MCF 10A (cell line): ENCODE measurements around the gene METTL4. TPM values are rescaled to one million over a fixed set of nuclear protein-coding genes. Genes with fewer than 3 reads are reported as not detected.

Source experiments
- BruUV-seq: library from RNA; stranded (reverse); fragments of 400-500 nt; replicated peaks from 2 replicates; lab custom pipeline; 2021; lab: Mats Ljungman, UMichigan
- CTCF ChIA-PET: fragments of 300-600 bp; sonication (Branson Sonifier 250); formaldehyde crosslinking; extraction: SDS; loops from one replicate; lab custom pipeline; 2021; ENCODE audit warnings: antibody characterized with exemption, inconsistent platforms; lab: Yijun Ruan, JAX
- POLR2A ChIA-PET: fragments of 300-600, 350-650 bp; sonication (Branson Sonifier 250); formaldehyde crosslinking; extraction: SDS; loops from one replicate; lab custom pipeline; 2020; ENCODE audit warnings: antibody characterized with exemption, inconsistent platforms; lab: Yijun Ruan, JAX
- DNase-seq: peaks from one replicate; pipeline ENCODE4 v3.0.0-alpha.2; 2018; ENCODE audit not compliant: unreplicated experiment
- H3K27ac Mint-ChIP-seq: one replicate; pipeline ENCODE4 v1.8.0; 2022; ENCODE audit warnings: mild to moderate bottlenecking, low read depth, mixed read lengths; ENCODE audit not compliant: unreplicated experiment
- H3K27me3 Mint-ChIP-seq: one replicate; pipeline ENCODE4 v1.8.0; 2022; ENCODE audit warnings: mixed read lengths; ENCODE audit not compliant: insufficient read depth, unreplicated experiment
- H3K36me3 Mint-ChIP-seq: one replicate; pipeline ENCODE4 v1.8.0; 2022; ENCODE audit warnings: mild to moderate bottlenecking, moderate library complexity, mixed read lengths; ENCODE audit not compliant: insufficient read depth, unreplicated experiment
- H3K4me1 Mint-ChIP-seq: one replicate; pipeline ENCODE4 v1.8.0; 2022; ENCODE audit warnings: mixed read lengths; ENCODE audit not compliant: insufficient read depth, unreplicated experiment
- H3K4me3 Mint-ChIP-seq: one replicate; pipeline ENCODE4 v1.8.0; 2022; ENCODE audit warnings: mild to moderate bottlenecking, moderate library complexity, mixed read lengths; ENCODE audit not compliant: unreplicated experiment
- H3K9me3 Mint-ChIP-seq: one replicate; pipeline ENCODE4 v1.8.0; 2022; ENCODE audit warnings: mixed read lengths; ENCODE audit not compliant: unreplicated experiment
- CTCF ChIP-seq: fragments of 200-600 bp; IDR thresholded peaks from one replicate; pipeline ENCODE4 v1.8.0; 2022; ENCODE audit warnings: antibody characterized with exemption, mild to moderate bottlenecking; ENCODE audit not compliant: unreplicated experiment
- intact Hi-C: fragments of 100-400 bp; cut with micrococcal nuclease; formaldehyde crosslinking; loops from 2 replicates; pipeline ENCODE4 v1.14.1; 2022
- total RNA-seq: library from RNA; stranded (reverse); gene quantifications from 2 replicates; pipeline ENCODE4 v1.2.3, GENCODE V29; 2022

The METTL4 gene
- total RNA-seq, 1 experiment from 2014 or later: 11.8 TPM

GRCh38 chr18:2572171-2572569 is 865 bp upstream of the METTL4 start:
- peak overlapping the region; percentile 99 for H3K27ac Mint-ChIP-seq
- no peaks in the 10 kb centered on the region for H3K27me3 Mint-ChIP-seq
- CTCF ChIA-PET: no interaction called here
- peaks cover 45% of the 10 kb centered on the region for H3K4me1 Mint-ChIP-seq
- POLR2A ChIA-PET: interaction anchor here (1.3 to 7.8 kb wide), 6 partner anchors 11 to 1759 kb away, joined by 3 to 192 read pairs (median 14); partner anchors contain the start of gene SMCHD1
- no TSS peak for BruUV-seq
- intact Hi-C loops: no loop called here
- peak; percentile 21 for DNase-seq
- H3K9me3 Mint-ChIP-seq: no peaks in the 10 kb centered on the region
- peaks cover 6% of the 10 kb centered on the region for H3K36me3 Mint-ChIP-seq
- H3K4me3 Mint-ChIP-seq: peak overlapping the region; percentile 98
- no peak for TF ChIP-seq CTCF

GRCh38 chr18:2570772-2571199 is 519 bp downstream of the METTL4 start:
- Mint-ChIP-seq H3K27me3 (no peaks in the 10 kb centered on the region), H3K9me3 (no peaks in the 10 kb centered on the region), H3K4me3 (peak overlapping the region; percentile 98), H3K4me1 (peaks cover 45% of the 10 kb centered on the region), H3K36me3 (peaks cover 13% of the 10 kb centered on the region), H3K27ac (peak overlapping the region; percentile 99)
- peak; percentile 73 for DNase-seq
- ChIA-PET CTCF (interaction anchor here (0.7 to 1.1 kb wide), 2 partner anchors 23 to 85 kb away, joined by 3 to 5 read pairs; no protein-coding TSS in a partner anchor), POLR2A (interaction anchor here (0.7 to 7.8 kb wide), 11 partner anchors 12 to 482 kb away, joined by 3 to 192 read pairs (median 5); partner anchors contain the start of gene SMCHD1)
- TSS peak; percentile 69 for BruUV-seq
- intact Hi-C loops: loop anchor here (1.0 kb wide), 1 partner anchor 85 kb away; the partner anchor contains the start of gene SMCHD1
- no peak for TF ChIP-seq CTCF

- Mint-ChIP-seq H3K4me3 (peak overlapping the region; percentile 98), H3K27ac (peak overlapping the region; percentile 99), H3K4me1 (peaks cover 45% of the 10 kb centered on the region), H3K9me3 (no peaks in the 10 kb centered on the region), H3K27me3 (no peaks in the 10 kb centered on the region), H3K36me3 (peaks cover 18% of the 10 kb centered on the region)
- no peak for DNase-seq
- intact Hi-C loops: loop anchor here (1.0 kb wide), 1 partner anchor 86 kb away; the partner anchor contains the start of gene SMCHD1
- no peak for TF ChIP-seq CTCF
- ChIA-PET CTCF (no interaction called here), POLR2A (interaction anchor here (2.3 to 7.8 kb wide), 2 partner anchors 14 to 88 kb away, joined by 9 to 192 read pairs; partner anchors contain the start of gene SMCHD1)
- no TSS peak for BruUV-seq
These were observed 1.7 kb downstream of the METTL4 start for GRCh38 chr18:2569338-2570207.

- ChIA-PET CTCF (no interaction called here), POLR2A (no interaction called here)
- intact Hi-C loops: no loop called here
- DNase-seq: no peak
- no TSS peak for BruUV-seq
- no peaks in the 10 kb centered on the region for H3K9me3 Mint-ChIP-seq
- H3K4me3 Mint-ChIP-seq: no peak overlapping the region
- H3K4me1 Mint-ChIP-seq: peaks cover 39% of the 10 kb centered on the region
- H3K27ac Mint-ChIP-seq: peak overlapping the region; percentile 23
- H3K27me3 Mint-ChIP-seq: no peaks in the 10 kb centered on the region
- peaks cover 25% of the 10 kb centered on the region for H3K36me3 Mint-ChIP-seq
- no peak for TF ChIP-seq CTCF
These were observed 2.7 kb downstream of the METTL4 start for GRCh38 chr18:2568605-2569004.
